PFSK-1 (cell line): ENCODE data around the gene MAP1B.

Experiments used
- FOXP2 ChIP-seq: optimal IDR thresholded peaks from 2 replicates; pipeline ENCODE3; 2011; ENCODE audit warnings: borderline replicate concordance, control low read depth, inconsistent platforms; ENCODE audit not compliant: insufficient read depth; ENCODE audit errors: extremely low read length, extremely low read depth
- POLR2AphosphoS5 ChIP-seq: IDR thresholded peaks from 2 replicates; pipeline ENCODE4 v1.6.1; 2012; ENCODE audit warnings: low read depth, mild to moderate bottlenecking, control low read depth, low read length, moderate library complexity
- SIN3A ChIP-seq: IDR thresholded peaks from 2 replicates; pipeline ENCODE4 v1.6.1; 2012; ENCODE audit warnings: mild to moderate bottlenecking, low read length, moderate library complexity, borderline replicate concordance; ENCODE audit not compliant: insufficient read depth
- TAF1 ChIP-seq: IDR thresholded peaks from 2 replicates; pipeline ENCODE4 v1.6.1; 2012; ENCODE audit warnings: low read length, control low read depth, borderline replicate concordance; ENCODE audit not compliant: insufficient read depth
- TF ChIP-seq, protein P1 (sequence below), 2 experiments: IDR thresholded peaks; 2 replicates each; pipeline versions ENCODE4 v1.6.1 to v1.8.0; 2011 to 2012; ENCODE audit warnings: low read depth in 2 of 2, low read length in 2 of 2, control low read depth in 1 of 2, inconsistent platforms in 1 of 2, mild to moderate bottlenecking in 1 of 2, moderate library complexity in 1 of 2; ENCODE audit not compliant: insufficient read depth in 1 of 2

MAP1B gene

DNA sequence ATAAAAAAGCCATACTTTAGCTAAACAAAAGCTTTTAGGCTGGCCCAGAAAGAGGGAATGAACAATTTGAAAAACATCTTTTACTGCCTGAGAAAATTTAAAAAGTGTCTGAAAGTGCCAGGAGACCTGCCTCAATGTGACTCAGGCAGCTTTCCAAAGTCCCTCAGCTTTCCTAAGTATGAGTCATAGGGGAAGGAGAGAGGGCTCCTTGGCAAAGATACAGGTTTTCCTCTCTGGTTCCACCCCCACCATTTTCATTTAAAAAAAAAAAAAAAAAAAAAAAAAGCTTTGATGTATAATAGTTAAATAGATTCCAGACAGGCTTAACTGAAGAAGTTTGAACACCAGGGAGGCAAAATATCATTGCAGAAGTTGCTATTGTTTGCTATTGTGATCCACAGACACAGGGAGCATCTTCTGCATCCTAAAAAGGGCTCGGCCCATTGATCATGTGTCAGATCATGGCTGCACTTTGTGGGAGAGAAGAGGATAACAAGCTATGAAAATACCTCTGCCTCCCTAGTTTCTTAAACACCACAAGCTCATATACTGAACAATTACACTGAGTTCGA lies 141.2 kb downstream of the MAP1B start:
- no peak for TF ChIP-seq POLR2AphosphoS5
- TF ChIP-seq, protein P1, sequence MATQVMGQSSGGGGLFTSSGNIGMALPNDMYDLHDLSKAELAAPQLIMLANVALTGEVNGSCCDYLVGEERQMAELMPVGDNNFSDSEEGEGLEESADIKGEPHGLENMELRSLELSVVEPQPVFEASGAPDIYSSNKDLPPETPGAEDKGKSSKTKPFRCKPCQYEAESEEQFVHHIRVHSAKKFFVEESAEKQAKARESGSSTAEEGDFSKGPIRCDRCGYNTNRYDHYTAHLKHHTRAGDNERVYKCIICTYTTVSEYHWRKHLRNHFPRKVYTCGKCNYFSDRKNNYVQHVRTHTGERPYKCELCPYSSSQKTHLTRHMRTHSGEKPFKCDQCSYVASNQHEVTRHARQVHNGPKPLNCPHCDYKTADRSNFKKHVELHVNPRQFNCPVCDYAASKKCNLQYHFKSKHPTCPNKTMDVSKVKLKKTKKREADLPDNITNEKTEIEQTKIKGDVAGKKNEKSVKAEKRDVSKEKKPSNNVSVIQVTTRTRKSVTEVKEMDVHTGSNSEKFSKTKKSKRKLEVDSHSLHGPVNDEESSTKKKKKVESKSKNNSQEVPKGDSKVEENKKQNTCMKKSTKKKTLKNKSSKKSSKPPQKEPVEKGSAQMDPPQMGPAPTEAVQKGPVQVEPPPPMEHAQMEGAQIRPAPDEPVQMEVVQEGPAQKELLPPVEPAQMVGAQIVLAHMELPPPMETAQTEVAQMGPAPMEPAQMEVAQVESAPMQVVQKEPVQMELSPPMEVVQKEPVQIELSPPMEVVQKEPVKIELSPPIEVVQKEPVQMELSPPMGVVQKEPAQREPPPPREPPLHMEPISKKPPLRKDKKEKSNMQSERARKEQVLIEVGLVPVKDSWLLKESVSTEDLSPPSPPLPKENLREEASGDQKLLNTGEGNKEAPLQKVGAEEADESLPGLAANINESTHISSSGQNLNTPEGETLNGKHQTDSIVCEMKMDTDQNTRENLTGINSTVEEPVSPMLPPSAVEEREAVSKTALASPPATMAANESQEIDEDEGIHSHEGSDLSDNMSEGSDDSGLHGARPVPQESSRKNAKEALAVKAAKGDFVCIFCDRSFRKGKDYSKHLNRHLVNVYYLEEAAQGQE (IDR thresholded peaks at IDR 0.05; ENCODE audit: insufficient read depth in 1 of 2, low read depth in 2 of 2, low read length in 2 of 2), result no peak
- TF ChIP-seq FOXP2, result no peak
- no peak for TF ChIP-seq TAF1
- TF ChIP-seq SIN3A, result no peak

DNA sequence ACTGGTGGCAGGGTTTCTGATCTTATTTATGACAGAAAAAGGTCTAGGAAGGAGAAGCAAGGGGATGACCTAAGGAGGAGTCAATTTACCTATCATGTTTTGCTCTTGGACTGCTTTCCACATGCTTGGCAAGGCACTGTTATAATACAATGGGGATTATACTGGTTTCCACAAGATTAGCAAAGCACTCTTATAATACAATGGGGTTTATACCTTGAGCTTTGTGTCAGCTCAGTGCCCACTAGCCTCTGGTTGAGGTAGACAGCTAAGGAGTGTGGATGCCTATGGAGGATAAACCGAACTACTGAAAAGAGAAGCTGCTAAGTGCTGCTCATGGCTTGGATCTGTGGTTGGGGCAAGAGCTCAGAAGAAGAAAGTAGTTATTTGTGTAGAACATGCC lies 144.1 kb downstream of the MAP1B start:
- TF ChIP-seq FOXP2 (no peak), SIN3A (no peak), POLR2AphosphoS5 (no peak), TAF1 (no peak)
- TF ChIP-seq, protein P1 (IDR thresholded peaks at IDR 0.05; ENCODE audit: insufficient read depth in 1 of 2, low read depth in 2 of 2, low read length in 2 of 2), result no peak

DNA sequence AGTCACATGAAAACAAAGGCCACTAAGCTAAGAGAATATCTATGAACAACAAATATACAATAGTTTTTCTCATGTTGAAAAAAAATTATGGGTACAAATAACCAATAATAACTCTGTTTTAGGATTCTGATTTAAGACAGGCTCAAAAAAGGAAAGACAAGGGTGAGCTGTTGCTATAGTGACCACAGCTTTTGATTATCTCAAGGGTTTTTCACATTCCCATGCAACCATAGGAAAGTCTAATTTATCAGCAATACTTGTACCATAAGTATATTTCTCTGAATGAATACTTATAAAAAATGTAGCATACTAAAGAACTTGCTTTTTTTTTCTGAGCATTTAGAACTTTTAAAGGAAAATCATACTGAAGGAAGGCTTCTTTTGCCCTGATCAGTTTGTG lies 144.7 kb downstream of the MAP1B start:
- TF ChIP-seq TAF1 (no peak), FOXP2 (no peak)

DNA sequence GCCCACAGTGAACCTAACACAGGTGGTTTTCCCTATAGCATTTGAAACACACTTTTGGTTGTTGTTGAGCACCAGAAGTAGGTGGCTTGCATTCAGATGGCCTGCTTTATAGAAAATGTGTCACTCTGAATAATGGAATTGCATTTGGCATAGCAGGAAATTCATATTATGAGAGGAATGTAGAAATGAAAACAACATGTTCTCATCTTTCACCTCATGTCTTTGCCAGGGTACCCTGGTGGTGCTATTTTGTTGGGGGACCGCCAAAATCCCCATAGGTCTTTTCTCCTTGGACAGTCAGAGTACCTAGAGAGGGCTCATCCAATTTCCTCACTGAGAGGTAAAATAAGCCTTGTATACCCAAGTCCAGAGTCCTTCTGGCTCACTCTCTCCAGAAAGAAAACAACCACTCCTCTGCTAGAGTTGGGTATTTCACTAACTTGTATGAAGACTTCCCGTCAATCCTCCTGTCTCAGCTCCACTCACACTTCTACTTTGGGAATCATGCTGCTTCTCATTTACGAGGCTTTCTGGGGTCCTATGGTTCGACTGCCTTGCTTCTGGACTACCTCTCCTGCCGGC lies 145.4 kb downstream of the MAP1B start:
- TF ChIP-seq, protein P1 (IDR thresholded peaks at IDR 0.05; ENCODE audit: insufficient read depth in 1 of 2, low read depth in 2 of 2, low read length in 2 of 2), result no peak
- TF ChIP-seq POLR2AphosphoS5, result no peak

DNA sequence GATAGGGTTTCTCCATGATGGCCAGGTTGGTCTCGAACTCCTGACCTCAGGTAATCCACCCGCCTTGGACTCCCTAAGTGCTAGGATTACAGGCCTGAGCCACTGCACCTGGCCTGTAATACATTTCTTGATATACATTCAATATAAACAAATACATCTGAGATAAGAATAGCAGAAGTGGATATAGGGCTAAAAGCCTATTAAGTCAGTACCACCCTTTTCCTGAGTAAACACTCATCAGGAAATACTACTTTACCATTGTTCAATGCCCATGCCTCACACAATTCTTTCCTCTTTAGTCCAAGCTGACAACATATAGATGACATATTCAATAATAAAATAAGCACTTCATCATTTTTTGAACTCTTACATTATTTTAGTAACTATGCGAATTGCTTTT lies 148.0 kb downstream of the MAP1B start:
- no peak for TF ChIP-seq TAF1
- TF ChIP-seq, protein P1 (IDR thresholded peaks at IDR 0.05; ENCODE audit: insufficient read depth in 1 of 2, low read depth in 2 of 2, low read length in 2 of 2), result no peak
- TF ChIP-seq FOXP2, result no peak
- TF ChIP-seq POLR2AphosphoS5, result no peak
- TF ChIP-seq SIN3A, result no peak
